Left forelimb (tissue), 1 donor: ENCODE data around the gene PGBD1.
"Not testable (repeated sequence)": the region's sequence is repeated elsewhere in the genome, so short reads cannot be mapped to it uniquely, and the experiment has no call there.

Experiments used
- DNase-seq: peaks from one replicate; pipeline ENCODE4 v3.0.0-alpha.2; 2018; ENCODE audit warnings: low spot score

The PGBD1 gene

GRCh38 chr6:28274888-28275287 is 6.5 kb upstream of the PGBD1 start:
- no peak for DNase-seq

GRCh38 chr6:28277746-28278145 is 3.6 kb upstream of the PGBD1 start:
- DNase-seq = no peak

GRCh38 chr6:28280595-28281287 is 631 bp upstream of the PGBD1 start:
- DNase-seq = no peak

- DNase-seq = no peak
These were observed 1.6 kb downstream of the PGBD1 start for GRCh38 chr6:28282926-28283325.

GRCh38 chr6:28291573-28291972 is 10.2 kb downstream of the PGBD1 start:
- DNase-seq = no peak

- no peak for DNase-seq
These were observed 14.0 kb downstream of the PGBD1 start for GRCh38 chr6:28295326-28295725.

- no peak for DNase-seq
These were observed 15.2 kb downstream of the PGBD1 start for GRCh38 chr6:28296520-28297060.

GRCh38 chr6:28303570-28303969 is 22.2 kb downstream of the PGBD1 start:
- DNase-seq = no peak

- not testable (repeated sequence) for DNase-seq
These were observed 25.0 kb downstream of the PGBD1 start for GRCh38 chr6:28306363-28306762.

GRCh38 chr6:28311139-28311823 is 29.9 kb downstream of the PGBD1 start:
- DNase-seq = no peak

- DNase-seq = no peak
These were observed 31.6 kb downstream of the PGBD1 start for GRCh38 chr6:28312939-28313338.

- DNase-seq = no peak
These were observed 34.3 kb downstream of the PGBD1 start for GRCh38 chr6:28315628-28316027.

- not testable (repeated sequence) for DNase-seq
These were observed 36.5 kb downstream of the PGBD1 start for GRCh38 chr6:28317866-28318265.

GRCh38 chr6:28322661-28323060 is 41.3 kb downstream of the PGBD1 start:
- no peak for DNase-seq

GRCh38 chr6:28323813-28324424 is 42.5 kb downstream of the PGBD1 start:
- DNase-seq = no peak

- DNase-seq = no peak
These were observed 45.1 kb downstream of the PGBD1 start for GRCh38 chr6:28326371-28326948.

- DNase-seq = no peak
These were observed 48.7 kb downstream of the PGBD1 start for GRCh38 chr6:28330041-28330440.

GRCh38 chr6:28333047-28333446 is 51.7 kb downstream of the PGBD1 start:
- DNase-seq = no peak

- DNase-seq = no peak
These were observed 52.2 kb downstream of the PGBD1 start for GRCh38 chr6:28333599-28334018.

GRCh38 chr6:28334286-28335039 is 53.1 kb downstream of the PGBD1 start:
- DNase-seq = no peak

GRCh38 chr6:28335040-28335563 is 53.7 kb downstream of the PGBD1 start:
- DNase-seq = no peak
